ENCODE measurements around the gene LCN2. TPM values are rescaled to one million over a fixed set of nuclear protein-coding genes. Genes with fewer than 3 reads are reported as not detected.

The LCN2 gene
- total and polyA plus RNA-seq, 9 of the 15 experiments (the other 6 are each of a cell fraction or from before 2014, with no cell fraction given): 0.10 to 1.2 (median 0.44) TPM; not detected in 1

DNA sequence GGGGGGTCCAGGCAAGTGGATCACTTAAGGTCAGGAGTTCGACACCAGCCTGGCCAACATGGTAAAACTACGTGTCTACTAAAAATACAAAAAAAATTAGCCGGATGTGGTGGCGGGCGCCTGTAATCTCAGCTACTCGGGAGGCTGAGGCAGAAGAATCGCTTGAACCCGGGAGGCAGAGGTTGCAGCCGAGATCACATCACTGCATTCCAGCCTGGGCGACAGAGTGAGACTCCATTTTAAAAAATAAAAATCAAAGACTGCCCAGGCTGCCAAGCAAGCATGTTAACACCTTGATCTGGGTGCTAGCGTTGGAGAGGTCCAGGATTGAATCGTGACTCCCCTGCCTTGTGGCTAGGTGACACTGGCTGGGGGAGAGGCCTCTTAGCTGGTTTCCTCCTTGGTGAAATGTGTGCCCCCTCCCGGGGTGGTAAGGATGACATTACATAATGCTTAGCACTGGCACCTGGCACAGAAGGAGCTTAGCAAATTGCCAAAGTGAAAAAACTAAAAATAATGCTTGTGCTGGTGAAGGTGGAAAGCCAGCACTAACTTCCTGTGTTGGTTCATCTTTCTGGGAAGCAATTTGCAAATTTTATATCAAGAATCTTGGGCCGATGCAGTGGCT is 44.3 kb downstream of the LCN2 start:
- Histone ChIP-seq H3K4me3 (no peak overlapping the region), H3K9ac (ENCODE audit: insufficient read depth in 1 of 2, low read depth in 2 of 2, low read length in 2 of 2) (peak overlapping the region in 1 of 2 experiments; percentile 81; a peak in 1 of 4 replicates), H3K27me3 (ENCODE audit: control insufficient read depth in 2 of 2, insufficient read depth in 2 of 2, low read length in 2 of 2) (no peaks in the 10 kb centered on the region), H4K20me1 (replicated peaks; ENCODE audit: control insufficient read depth, insufficient read depth, low read length) (no peaks in the 10 kb centered on the region), H3K9me1 (ENCODE audit: control insufficient read depth, insufficient read depth, low read length) (no peaks in the 10 kb centered on the region), H2AFZ (ENCODE audit: low read depth, low read length) (peak overlapping the region; percentile 60; the same call in 1 of the 2 replicates), H3K4me1 (replicated peaks in 1 of 2; ENCODE audit: control insufficient read depth in 2 of 2, insufficient read depth in 2 of 2, low read length in 2 of 2) (peaks cover 24 to 33% of the 10 kb centered on the region in 2 experiments), H3K36me3 (ENCODE audit: control insufficient read depth, insufficient read depth, low read length) (peaks cover 17% of the 10 kb centered on the region), H3K9me3 (replicated peaks; ENCODE audit: control insufficient read depth, insufficient read depth, low read depth, low read length) (no peaks in the 10 kb centered on the region), H3K27ac (ENCODE audit: extremely low read depth, low read depth, low read length) (no peak overlapping the region), H3K79me2 (ENCODE audit: control insufficient read depth, insufficient read depth, low read length) (peaks cover 25% of the 10 kb centered on the region), H3K4me2 (ENCODE audit: insufficient read depth, low read length) (peak overlapping the region; percentile 76; the same call in 1 of the 2 replicates)
- WGBS (ENCODE audit: insufficient coverage, low coverage, missing lambda C conversion rate): 83% methylated on average over 14 of the region's 14 CpGs
- FAIRE-seq (no peak), DNase-seq (ENCODE audit: extremely low read depth in 1 of 4, low spot score in 3 of 4) (no peak), ATAC-seq (no peak)
- ChIA-PET CTCF (ENCODE audit: low intra/inter-chr PET ratio) (interaction anchor here (0.6 to 1.1 kb wide), 3 partner anchors 10 to 219 kb away, joined by 3 to 4 read pairs (median 4); no protein-coding TSS in a partner anchor), POLR2A (interaction anchor here (0.5 to 7.6 kb wide), 17 partner anchors 9 to 145 kb away, joined by 3 to 78 read pairs (median 3); partner anchors contain the start of gene SWI5)
- no TSS peak for BruUV-seq (replicated peaks)
- in situ Hi-C loops (cut with MboI): no loop called here
- intact Hi-C loops (cut with micrococcal nuclease): loop anchor here (5.0 to 10.0 kb wide), 3 partner anchors 69 to 491 kb away; partner anchors contain the start of genes GOLGA2, PTGES2, SET and SWI5
- TF ChIP-seq MAFF (IDR thresholded peaks at IDR 0.05; ENCODE audit: low read length): no peak
- TF ChIP-seq, protein P1, sequence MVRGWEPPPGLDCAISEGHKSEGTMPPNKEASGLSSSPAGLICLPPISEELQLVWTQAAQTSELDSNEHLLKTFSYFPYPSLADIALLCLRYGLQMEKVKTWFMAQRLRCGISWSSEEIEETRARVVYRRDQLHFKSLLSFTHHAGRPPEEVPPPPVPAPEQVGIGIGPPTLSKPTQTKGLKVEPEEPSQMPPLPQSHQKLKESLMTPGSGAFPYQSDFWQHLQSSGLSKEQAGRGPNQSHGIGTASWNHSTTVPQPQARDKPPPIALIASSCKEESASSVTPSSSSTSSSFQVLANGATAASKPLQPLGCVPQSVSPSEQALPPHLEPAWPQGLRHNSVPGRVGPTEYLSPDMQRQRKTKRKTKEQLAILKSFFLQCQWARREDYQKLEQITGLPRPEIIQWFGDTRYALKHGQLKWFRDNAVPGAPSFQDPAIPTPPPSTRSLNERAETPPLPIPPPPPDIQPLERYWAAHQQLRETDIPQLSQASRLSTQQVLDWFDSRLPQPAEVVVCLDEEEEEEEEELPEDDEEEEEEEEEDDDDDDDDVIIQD (CRISPR knock-in tag; IDR thresholded peaks at IDR 0.05): 0 out of 2 replicates have a peak, but pooled peaks have one; percentile 23
- TF ChIP-seq GABPB1 (CRISPR knock-in tag; IDR thresholded peaks at IDR 0.05): no peak
- TF ChIP-seq, protein P2, sequence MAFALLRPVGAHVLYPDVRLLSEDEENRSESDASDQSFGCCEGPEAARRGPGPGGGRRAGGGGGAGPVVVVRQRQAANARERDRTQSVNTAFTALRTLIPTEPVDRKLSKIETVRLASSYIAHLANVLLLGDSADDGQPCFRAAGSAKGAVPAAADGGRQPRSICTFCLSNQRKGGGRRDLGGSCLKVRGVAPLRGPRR (CRISPR knock-in tag; IDR thresholded peaks at IDR 0.05): peak; percentile 62; the same call in 1 of the 2 replicates
- no peak for TF ChIP-seq SUPT5H (IDR thresholded peaks at IDR 0.05)
- TF ChIP-seq JUNB (CRISPR knock-in tag; conservative IDR thresholded peaks at IDR 0.05): 0 out of 2 replicates have a peak, but pooled peaks have one; percentile 4
- TF ChIP-seq ZFP30 (CRISPR knock-in tag; IDR thresholded peaks at IDR 0.05; ENCODE audit: borderline replicate concordance): 0 out of 2 replicates have a peak, but pooled peaks have one; percentile 9
- peak; percentile 15; the same call in 1 of the 2 replicates for TF ChIP-seq ZNF436 (CRISPR knock-in tag; IDR thresholded peaks at IDR 0.05)
- TF ChIP-seq, protein P3, sequence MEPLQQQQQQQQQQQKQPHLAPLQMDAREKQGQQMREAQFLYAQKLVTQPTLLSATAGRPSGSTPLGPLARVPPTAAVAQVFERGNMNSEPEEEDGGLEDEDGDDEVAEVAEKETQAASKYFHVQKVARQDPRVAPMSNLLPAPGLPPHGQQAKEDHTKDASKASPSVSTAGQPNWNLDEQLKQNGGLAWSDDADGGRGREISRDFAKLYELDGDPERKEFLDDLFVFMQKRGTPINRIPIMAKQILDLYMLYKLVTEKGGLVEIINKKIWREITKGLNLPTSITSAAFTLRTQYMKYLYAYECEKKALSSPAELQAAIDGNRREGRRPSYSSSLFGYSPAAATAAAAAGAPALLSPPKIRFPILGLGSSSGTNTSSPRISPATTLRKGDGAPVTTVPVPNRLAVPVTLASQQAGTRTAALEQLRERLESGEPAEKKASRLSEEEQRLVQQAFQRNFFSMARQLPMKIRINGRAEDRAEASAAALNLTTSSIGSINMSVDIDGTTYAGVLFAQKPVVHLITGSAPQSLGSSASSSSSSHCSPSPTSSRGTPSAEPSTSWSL (CRISPR knock-in tag; IDR thresholded peaks at IDR 0.05; ENCODE audit: borderline replicate concordance): no peak
- TF ChIP-seq ZNF766 (CRISPR knock-in tag; conservative IDR thresholded peaks at IDR 0.05): no peak
- TF ChIP-seq, protein P4, sequence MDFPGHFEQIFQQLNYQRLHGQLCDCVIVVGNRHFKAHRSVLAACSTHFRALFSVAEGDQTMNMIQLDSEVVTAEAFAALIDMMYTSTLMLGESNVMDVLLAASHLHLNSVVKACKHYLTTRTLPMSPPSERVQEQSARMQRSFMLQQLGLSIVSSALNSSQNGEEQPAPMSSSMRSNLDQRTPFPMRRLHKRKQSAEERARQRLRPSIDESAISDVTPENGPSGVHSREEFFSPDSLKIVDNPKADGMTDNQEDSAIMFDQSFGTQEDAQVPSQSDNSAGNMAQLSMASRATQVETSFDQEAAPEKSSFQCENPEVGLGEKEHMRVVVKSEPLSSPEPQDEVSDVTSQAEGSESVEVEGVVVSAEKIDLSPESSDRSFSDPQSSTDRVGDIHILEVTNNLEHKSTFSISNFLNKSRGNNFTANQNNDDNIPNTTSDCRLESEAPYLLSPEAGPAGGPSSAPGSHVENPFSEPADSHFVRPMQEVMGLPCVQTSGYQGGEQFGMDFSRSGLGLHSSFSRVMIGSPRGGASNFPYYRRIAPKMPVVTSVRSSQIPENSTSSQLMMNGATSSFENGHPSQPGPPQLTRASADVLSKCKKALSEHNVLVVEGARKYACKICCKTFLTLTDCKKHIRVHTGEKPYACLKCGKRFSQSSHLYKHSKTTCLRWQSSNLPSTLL (IDR thresholded peaks at IDR 0.05): no peak
- TF ChIP-seq HIVEP1 (CRISPR knock-in tag; IDR thresholded peaks at IDR 0.05): 0 out of 2 replicates have a peak, but pooled peaks have one; percentile 72
